ENCODE data around the gene HMCES. TPM values are rescaled to one million over a fixed set of nuclear protein-coding genes. Genes with fewer than 3 reads are reported as not detected.

HMCES gene
- total RNA-seq, 3 donors from 2014 or later: 37.0 to 44.1 (median 41.4) TPM

GRCh38 chr3:129308636-129309035 is 30.0 kb downstream of the HMCES start:
- no peaks in the 10 kb centered on the region for H3K4me1 ChIP-seq (ENCODE audit: low read depth)
- ATAC-seq (no peak), DNase-seq (no peak)
- H3K4me3 ChIP-seq: no peak overlapping the region
- TF ChIP-seq CTCF (IDR thresholded peaks at IDR 0.05): no peak
- intact Hi-C loops (cut with DNase I, micrococcal nuclease): no loop called here
- no peaks in the 10 kb centered on the region for H3K36me3 ChIP-seq (ENCODE audit: low read depth)
- H3K9me3 ChIP-seq: no peaks in the 10 kb centered on the region

GRCh38 chr3:129310111-129311011 is 31.7 kb downstream of the HMCES start:
- intact Hi-C loops (cut with DNase I, micrococcal nuclease): no loop called here
- Histone ChIP-seq H3K9me3 (no peaks in the 10 kb centered on the region), H3K4me3 (no peak overlapping the region), H3K4me1 (ENCODE audit: low read depth) (peaks cover 9% of the 10 kb centered on the region), H3K36me3 (ENCODE audit: low read depth) (no peaks in the 10 kb centered on the region)
- TF ChIP-seq CTCF (IDR thresholded peaks at IDR 0.05): no peak
- no peak for ATAC-seq
- DNase-seq: no peak

- intact Hi-C loops (cut with DNase I, micrococcal nuclease): no loop called here
- Histone ChIP-seq H3K36me3 (ENCODE audit: low read depth) (no peaks in the 10 kb centered on the region), H3K4me1 (ENCODE audit: low read depth) (peaks cover 9% of the 10 kb centered on the region), H3K4me3 (no peak overlapping the region), H3K9me3 (no peaks in the 10 kb centered on the region)
- no peak for TF ChIP-seq CTCF (IDR thresholded peaks at IDR 0.05)
- DNase-seq (no peak), ATAC-seq (no peak)
These were observed 32.6 kb downstream of the HMCES start for GRCh38 chr3:129311054-129311902.

- no peak overlapping the region for H3K4me3 ChIP-seq
- no peaks in the 10 kb centered on the region for H3K36me3 ChIP-seq (ENCODE audit: low read depth)
- ATAC-seq (no peak), DNase-seq (no peak)
- TF ChIP-seq CTCF (IDR thresholded peaks at IDR 0.05): no peak
- peaks cover 13% of the 10 kb centered on the region for H3K4me1 ChIP-seq (ENCODE audit: low read depth)
- intact Hi-C loops (cut with DNase I, micrococcal nuclease): no loop called here
- H3K9me3 ChIP-seq: no peaks in the 10 kb centered on the region
These were observed 33.5 kb downstream of the HMCES start for GRCh38 chr3:129312021-129312639.

- no peak for TF ChIP-seq CTCF (IDR thresholded peaks at IDR 0.05)
- H3K4me3 ChIP-seq: no peak overlapping the region
- intact Hi-C loops (cut with DNase I, micrococcal nuclease): no loop called here
- no peak for ATAC-seq
- no peaks in the 10 kb centered on the region for H3K9me3 ChIP-seq
- no peak for DNase-seq
- H3K4me1 ChIP-seq (ENCODE audit: low read depth): peaks cover 16% of the 10 kb centered on the region
- H3K36me3 ChIP-seq (ENCODE audit: low read depth): no peaks in the 10 kb centered on the region
These were observed 34.2 kb downstream of the HMCES start for GRCh38 chr3:129312671-129313414.

All from mucosa of descending colon (tissue), 3 donors.